ENCODE results near the gene DLX6.

DNA sequence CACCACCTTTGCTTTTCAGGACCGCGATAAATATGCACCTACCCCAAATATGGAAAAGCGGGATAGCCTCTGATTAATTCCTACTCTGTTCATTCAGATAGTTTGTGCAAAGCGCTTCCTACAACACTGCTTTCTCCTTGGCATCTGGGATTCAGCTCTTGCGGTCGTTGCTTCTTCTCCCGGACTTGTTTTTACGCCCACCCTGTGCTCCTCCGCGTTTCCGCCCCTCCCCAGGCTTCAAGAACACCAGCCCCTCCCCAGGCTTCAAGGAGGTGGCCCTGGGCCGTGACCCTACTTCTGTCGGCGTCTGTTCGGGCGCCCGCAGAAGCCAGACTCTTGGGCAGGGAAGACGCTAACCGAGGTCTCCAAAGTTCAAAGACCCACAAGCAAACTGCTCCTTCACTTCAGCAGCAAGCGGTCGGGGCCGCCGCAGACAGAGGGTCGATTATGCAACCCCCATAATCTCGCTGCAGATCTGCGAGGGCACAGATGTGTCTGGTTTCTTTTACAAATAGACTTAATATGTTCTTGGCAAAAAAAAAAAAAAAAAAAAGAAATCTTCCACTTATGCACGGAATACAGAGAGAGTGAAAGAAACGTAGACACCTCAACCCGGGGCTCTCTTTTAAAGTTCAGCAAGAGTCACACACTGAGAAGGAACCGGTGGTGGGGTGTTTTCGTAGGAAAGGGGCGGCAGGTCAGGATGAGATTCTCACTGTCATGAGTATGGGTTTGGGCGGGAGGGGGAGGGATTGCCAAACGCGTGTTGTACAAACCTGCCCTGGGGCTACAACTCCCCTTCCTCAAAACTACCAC, 17.3 kb downstream of the DLX6 start:
- TF ChIP-seq, protein P1, sequence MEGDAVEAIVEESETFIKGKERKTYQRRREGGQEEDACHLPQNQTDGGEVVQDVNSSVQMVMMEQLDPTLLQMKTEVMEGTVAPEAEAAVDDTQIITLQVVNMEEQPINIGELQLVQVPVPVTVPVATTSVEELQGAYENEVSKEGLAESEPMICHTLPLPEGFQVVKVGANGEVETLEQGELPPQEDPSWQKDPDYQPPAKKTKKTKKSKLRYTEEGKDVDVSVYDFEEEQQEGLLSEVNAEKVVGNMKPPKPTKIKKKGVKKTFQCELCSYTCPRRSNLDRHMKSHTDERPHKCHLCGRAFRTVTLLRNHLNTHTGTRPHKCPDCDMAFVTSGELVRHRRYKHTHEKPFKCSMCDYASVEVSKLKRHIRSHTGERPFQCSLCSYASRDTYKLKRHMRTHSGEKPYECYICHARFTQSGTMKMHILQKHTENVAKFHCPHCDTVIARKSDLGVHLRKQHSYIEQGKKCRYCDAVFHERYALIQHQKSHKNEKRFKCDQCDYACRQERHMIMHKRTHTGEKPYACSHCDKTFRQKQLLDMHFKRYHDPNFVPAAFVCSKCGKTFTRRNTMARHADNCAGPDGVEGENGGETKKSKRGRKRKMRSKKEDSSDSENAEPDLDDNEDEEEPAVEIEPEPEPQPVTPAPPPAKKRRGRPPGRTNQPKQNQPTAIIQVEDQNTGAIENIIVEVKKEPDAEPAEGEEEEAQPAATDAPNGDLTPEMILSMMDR (IDR thresholded peaks at IDR 0.05; ENCODE audit: low read depth, low read length, poor library complexity, severe bottlenecking) = no peak
- TF ChIP-seq EZH2phosphoT487 (IDR thresholded peaks at IDR 0.05; ENCODE audit: borderline replicate concordance, low read length) = no peak
